HG03439 (cell line): Measurements from ENCODE around the gene DDX31.

Experiments used
- ATAC-seq: cut with Tn5 transposase; IDR thresholded peaks from one replicate; pipeline ENCODE4 v1.9.1; 2021; ENCODE audit warnings: mild to moderate bottlenecking, moderate library complexity; ENCODE audit not compliant: unreplicated experiment

Gene DDX31

DNA sequence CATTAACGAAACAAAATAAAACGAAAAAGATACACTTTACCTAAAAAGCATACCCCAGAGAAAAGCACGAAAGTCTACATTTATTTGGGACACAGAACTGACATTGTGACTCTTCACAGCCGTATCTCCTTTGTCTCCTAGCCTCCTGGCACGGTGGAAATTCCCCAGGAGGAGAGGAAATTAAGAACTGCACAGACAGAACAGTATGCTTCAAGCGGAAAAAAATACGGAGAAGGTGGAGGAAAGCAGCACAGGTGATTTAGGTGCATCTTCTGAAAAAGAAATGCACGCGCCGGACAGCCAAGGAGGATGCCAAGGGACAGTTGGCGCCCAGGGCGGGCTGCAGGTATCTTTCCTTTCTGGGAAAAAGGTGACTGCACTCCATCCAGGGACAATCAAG, 32.0 kb downstream of the DDX31 start:
- no peak for ATAC-seq

- ATAC-seq, result no peak
Measured at GRCh38 chr9:132637351-132637750, 32.4 kb downstream of the DDX31 start.

GRCh38 chr9:132634327-132634726, 35.5 kb downstream of the DDX31 start:
- ATAC-seq, result no peak

GRCh38 chr9:132632413-132633129, 37.2 kb downstream of the DDX31 start:
- no peak for ATAC-seq

GRCh38 chr9:132631685-132632084, 38.1 kb downstream of the DDX31 start:
- no peak for ATAC-seq

DNA sequence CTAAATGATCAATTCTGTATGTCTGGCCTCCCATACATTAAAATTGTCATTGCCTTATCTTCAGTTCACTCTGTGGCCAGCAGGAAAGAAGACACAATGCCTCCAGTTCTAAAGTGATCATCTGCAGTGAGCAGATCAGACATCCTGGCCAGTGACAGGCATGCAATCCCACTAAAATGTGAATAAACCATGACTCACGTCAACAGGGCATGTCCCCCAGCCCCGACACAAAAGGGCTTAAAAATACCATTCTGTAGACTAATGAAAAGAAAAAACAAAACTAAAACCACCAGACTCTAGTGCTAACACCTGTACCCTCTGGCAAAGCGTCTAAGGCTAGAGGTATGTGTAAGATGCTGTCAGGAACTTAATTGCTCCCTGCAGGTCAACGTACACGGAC, 38.5 kb downstream of the DDX31 start:
- ATAC-seq, result no peak

GRCh38 chr9:132630811-132631210, 39.0 kb downstream of the DDX31 start:
- ATAC-seq, result no peak

GRCh38 chr9:132630116-132630515, 39.7 kb downstream of the DDX31 start:
- ATAC-seq, result no peak

GRCh38 chr9:132628746-132629145, 41.0 kb downstream of the DDX31 start:
- no peak for ATAC-seq

GRCh38 chr9:132627594-132627993, 42.2 kb downstream of the DDX31 start:
- ATAC-seq, result no peak

DNA sequence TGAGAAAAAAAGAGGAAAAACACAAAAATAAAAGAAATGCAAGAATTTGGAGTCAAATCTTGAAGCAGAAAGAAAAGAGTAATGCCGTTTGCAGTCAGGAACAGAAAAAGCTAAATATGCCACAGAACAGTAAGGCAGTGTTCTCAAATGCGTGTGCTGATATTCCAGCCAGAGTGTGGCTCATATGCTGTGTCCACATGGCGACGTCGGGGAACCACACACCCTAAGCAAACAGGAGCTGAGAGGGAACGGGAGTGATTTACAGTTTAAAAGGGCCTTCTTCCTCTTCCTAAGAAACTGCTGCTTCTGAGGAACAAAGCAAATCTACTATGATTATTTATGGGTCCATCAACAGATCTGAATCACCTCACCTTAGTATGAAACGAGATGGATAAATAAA, 42.7 kb downstream of the DDX31 start:
- ATAC-seq, result no peak

DNA sequence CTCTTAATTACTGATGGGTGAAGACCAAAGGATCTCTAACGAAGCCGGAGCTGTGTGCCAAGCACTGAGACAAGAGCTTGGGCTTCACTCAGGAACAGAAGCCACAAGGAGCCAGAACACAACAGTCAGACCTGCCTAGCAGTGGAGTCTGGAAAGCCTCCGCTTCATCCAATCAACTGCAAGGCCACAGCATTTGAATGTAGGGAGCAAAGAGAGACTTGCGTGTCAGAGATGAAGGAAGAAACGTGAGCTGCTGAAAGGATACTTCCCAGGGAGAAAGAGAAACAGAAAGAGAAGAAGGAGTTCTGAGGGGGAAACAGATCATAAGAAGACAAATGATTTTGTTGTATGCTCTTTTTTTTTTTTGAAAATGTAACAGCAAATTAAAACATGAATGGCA, 43.5 kb downstream of the DDX31 start:
- ATAC-seq, result no peak

GRCh38 chr9:132622159-132622558, 47.6 kb downstream of the DDX31 start:
- ATAC-seq, result no peak

GRCh38 chr9:132616725-132617124, 53.1 kb downstream of the DDX31 start:
- ATAC-seq, result no peak

GRCh38 chr9:132615774-132616173, 54.0 kb downstream of the DDX31 start:
- no peak for ATAC-seq

DNA sequence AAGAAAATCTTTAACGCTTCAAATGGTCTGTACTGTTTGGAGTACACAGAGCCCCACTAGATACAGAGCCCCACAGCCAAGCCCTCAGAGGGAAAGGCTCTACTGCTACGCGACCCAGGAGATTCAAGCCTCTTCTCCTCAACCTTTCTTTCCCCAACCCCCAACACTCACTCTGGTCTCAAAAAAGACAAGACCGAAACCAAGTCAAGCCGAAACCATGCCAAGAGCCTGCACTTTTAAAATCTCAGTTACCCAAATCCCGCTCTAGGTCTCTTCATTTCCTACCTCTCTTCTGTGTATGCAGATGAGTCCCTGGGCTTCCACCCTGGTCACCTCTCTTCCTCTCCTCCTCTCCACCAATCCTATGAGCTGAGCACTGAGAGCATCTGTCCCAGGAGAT, 55.5 kb downstream of the DDX31 start:
- ATAC-seq, result no peak

DNA sequence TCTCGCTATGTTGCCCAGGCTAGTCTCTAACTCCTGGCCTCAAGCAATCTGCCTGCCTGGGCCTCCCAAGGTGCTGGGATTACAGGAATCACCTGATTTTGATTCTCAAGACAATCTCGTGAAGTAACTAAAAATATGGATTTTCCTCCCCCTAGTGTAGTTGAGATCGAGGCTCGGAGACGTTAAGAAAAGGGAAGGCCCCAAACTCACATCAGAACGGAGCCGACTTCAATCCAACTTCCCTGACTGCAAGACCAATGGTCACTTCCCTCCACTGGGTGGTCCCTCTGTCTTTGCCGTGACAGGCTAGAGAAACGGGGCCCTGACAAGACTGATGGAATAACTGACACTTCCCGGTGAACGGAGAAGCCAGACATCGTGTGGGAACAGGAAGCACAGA, 59.1 kb downstream of the DDX31 start:
- ATAC-seq, result no peak

GRCh38 chr9:132609829-132610228, 60.0 kb downstream of the DDX31 start:
- no peak for ATAC-seq

DNA sequence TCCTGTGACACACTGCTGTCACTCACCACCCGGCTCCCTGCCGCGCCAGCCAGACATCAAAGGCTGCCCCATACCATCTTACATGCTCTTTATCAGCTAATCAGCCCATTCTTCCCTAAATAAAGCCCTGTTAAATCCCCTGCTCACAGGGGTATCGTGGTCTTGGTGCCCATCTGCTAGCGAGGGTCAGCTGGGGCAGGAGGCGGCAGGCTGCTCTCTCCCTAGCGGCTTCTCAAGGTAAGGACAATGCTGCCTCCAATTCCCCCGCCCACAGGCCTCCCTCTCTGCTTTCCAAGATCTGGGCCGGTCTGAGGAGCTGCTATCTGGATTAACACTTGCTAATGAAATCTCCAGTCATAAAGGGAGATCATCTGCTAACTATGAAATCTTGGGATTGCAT, 60.6 kb downstream of the DDX31 start:
- no peak for ATAC-seq

- no peak for ATAC-seq
Measured at GRCh38 chr9:132606066-132606465, 63.7 kb downstream of the DDX31 start.

GRCh38 chr9:132605387-132605786, 64.4 kb downstream of the DDX31 start:
- ATAC-seq, result no peak

DNA sequence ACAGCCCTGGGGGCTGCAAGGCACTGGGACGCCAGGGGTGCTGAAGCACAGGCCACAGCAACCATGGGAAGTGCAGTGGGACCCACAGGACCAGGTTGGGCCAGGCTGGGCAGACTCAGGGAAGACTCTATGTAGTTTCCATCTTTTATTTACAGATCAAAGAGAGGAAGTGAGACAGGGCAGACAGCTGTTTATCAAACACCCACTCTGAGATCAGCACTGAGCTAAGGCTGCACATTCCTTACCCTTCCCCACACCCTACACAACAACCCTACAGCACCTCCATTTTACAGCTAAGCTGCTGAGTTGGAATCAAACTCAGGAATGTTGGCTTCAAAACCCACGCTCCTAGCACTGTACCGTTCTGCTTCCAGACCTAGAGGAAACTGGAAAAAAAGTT, 67.6 kb downstream of the DDX31 start:
- ATAC-seq, result no peak

DNA sequence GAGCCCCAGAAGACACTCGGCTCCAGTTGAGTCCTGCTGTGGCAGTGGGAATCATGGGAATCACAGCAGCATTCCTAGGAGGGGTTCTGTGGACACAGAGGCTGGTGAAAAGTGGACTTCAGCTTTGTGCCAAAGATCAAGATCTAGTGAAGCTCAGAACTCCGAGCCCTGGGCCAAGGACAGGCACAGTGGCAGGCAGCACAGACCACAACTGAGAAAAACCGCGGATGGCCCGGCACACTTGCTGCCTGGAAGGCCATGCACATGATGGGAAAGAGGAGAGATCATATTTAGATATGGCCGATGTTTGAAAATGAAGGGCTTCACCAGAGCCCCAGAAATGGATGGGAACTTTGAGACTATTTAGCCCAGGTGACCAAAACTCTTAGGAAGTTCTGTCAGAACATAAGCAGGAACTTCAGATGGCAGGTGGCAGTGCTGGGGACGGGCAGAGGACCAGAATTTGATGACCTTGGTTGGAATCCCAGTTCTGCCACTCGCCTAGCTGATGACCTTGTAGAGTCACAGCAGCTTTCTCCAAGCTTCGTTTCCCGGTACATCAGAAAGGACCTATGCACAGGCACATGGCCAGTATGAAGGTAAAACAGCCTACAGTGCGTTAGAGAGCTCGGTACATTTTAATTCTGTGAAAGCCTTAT, 69.3 kb downstream of the DDX31 start:
- no peak for ATAC-seq
